ENCODE data around the gene ZBTB44.

ZBTB44 gene

DNA sequence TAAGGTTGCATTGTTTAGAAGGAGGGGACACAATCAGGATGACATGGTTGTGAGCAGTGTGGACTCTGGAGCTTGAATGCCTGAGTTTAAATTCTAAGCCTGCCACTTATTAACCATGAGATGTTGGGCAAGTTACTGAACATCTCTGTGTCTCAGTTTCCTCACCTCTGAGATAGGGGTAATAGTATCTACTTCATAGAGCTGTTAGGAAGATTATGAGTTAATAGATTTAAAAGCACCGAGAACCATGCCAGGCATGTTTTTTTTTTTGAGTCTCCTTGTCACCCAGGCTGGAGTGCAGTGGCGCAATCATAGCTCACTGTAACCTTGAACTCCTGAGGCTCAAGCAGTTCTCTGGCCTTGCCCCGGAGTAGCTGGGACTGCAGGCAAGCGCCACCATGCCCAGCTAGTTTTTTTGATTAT lies 121.9 kb downstream of the ZBTB44 start:
- no peak for DNase-seq

- DNase-seq = no peak
Observed at GRCh38 chr11:130191896-130192295, 122.8 kb downstream of the ZBTB44 start.

- DNase-seq = no peak
Observed at GRCh38 chr11:130190371-130190881, 124.3 kb downstream of the ZBTB44 start.

DNA sequence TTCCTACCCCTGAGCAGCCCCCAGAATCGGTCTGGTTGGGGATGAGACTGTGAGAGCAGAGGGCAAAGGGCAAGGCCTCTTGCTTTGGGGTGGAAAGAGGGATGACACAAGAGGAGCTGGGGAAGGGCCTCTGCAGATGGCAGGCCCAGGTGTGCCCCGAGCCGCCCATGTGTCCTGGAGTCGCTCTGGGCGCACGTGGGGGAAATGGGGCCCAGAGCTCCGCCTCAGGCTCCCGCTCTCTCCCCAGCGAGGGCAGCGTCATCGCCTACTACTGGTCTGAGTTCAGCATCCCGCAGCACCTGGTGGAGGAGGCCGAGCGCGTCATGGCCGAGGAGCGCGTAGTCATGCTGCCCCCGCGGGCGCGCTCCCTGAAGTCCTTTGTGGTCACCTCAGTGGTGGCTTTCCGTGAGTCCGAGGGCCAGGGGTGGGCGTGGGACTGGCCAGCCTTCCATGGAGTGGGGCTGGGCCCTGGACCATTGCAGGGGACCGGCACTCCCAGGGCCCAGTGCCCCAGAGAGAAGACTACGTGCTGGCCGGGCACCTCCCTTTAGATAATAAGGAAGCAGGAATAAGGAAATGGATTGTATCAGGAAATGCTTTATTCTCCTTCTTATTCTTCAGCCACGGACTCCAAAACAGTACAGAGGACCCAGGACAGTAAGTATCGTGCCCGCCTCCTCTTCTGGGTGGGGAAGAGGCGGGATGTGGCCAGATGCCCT lies 125.1 kb downstream of the ZBTB44 start:
- DNase-seq = no peak

- DNase-seq = no peak
Observed at GRCh38 chr11:130188585-130189347, 126.0 kb downstream of the ZBTB44 start.

- no peak for DNase-seq
Observed at GRCh38 chr11:130188047-130188446, 126.7 kb downstream of the ZBTB44 start.

DNA sequence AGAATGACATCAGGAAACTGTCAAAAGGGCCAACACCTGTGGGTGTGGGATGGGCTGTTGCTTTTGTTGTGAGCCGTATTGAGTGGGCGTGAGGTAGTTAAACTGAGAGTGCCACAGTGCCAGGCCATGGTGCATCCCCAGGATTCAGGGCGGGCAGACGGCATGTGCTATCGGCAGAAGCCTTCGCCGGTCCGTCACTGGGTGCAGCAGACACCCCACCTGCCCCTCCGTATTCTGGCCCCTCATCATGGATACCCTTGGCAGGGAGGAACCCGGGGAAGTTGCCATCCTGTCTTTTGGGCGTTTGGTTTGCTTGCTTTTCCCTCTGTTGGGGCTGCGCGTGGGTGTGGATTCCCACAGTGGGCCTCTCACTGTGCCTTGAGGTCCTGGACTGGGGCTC lies 127.6 kb downstream of the ZBTB44 start:
- DNase-seq = no peak

DNA sequence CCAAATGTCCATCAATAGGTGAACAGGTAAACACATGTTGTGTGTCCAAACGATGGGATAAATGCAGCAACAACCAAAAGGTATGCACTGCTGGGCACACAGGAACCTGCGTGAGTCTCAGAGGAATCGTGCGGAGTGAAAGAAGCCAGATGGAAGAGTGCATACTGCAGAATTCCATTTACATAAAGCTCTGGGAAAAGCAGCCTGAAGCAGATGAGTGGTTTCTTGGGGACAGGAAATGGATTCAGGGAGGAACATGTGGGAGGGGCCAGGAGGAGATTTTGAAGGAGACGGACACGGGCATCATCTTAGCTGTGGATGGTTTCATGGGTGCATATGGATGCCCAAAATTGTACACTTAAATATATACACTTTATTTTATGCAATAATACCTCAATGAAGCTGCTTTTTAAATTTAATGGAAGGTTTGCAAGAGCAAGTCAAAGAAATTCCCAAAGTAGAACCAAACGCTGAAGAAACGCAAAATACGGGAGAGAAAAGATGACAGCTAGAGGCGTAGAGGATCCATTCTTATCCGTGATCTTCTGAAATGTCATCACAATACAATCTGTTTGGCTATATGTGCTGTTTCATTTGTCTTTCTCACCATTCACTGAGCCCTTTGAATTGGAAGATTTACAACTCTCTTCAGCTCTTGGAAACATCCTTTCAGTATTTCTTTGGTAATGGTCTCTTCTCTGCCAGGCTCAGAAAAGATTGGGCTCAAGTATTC lies 130.7 kb downstream of the ZBTB44 start:
- no peak for DNase-seq

GRCh38 chr11:130181295-130182272 lies 133.1 kb downstream of the ZBTB44 start:
- no peak for DNase-seq

DNA sequence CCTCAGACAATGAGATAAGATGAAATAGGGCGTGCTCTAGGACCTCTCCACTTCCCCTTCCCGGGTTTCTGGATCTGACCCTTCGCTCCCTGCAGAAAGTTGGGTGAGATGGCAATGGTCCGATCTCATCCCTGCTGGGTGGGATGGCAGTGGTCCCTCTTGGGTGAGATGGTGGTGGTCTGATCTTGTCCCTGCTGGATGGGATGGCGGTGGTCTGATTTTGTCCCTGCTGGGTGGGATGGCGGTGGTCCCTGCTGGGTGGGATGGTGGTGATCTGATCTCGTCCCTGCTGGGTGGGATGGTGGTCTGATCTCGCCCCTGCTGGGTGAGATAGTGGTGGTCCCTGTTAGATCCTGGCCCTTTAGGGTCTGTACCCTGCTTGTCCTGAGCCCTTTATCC lies 133.8 kb downstream of the ZBTB44 start:
- DNase-seq = no peak

- no peak for DNase-seq
Observed at GRCh38 chr11:130180491-130180890, 134.2 kb downstream of the ZBTB44 start.

DNA sequence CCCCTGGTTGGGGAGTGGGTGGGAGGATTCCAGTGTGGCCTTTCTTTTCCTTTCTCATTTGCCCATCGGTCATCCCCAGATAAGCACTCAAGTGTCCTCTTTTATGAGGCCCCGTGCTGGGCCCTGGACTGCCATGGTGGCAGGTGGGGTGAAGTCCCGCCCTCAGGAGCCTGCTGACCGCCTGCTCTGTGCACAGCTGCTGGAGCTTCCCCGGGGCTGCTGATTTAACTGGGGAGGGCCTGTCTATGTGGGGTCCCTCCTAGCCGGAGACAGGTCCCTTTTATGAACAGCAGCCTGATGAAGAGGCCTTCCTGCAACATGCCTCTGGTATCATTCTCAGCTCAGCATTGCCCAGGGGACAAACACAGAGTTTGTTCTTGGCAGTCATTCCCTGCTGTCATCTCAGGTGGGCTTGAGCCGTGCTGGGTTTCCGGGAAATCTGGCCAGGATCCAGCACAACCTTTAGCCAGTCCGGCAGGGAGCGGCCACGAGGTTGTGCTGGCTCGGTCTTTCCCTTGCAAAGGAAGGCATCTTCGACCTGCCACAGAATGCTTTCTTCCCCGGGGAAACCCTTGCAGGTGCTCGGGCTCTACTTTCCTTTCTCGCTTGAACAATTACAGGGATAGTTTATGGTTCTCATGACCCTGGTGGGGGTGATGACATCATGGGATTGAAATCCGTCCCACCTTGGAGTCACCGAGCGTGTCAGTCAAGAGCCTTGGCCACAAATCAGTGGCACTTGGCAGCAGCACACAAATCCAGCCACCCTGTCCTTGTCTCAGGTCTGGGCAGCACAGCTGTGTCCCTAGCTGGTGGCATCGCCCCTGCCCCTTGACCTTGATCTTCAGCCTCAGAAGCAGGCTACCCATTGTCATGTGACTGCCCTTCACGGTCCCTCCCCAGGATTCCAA lies 135.1 kb downstream of the ZBTB44 start:
- DNase-seq = no peak

- no peak for DNase-seq
Observed at GRCh38 chr11:130178441-130179339, 136.0 kb downstream of the ZBTB44 start.

DNA sequence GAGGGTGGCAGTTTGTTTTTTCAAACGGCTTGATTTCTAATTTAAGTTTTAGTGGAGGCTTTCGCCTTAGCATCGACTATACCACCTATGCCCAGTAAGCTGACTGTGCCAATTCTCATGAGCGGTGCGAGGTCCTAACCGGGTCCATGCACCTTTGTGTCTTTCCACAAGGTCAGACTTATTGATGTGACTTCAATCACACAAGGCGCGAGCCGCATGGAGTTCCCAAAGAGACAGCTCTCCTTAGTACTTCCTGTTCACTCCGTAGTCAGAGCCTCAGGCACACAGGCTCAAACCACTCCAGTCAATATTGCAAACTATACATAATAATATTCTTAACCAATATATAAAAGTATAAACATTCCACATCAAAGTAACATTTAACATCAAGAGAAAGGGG lies 136.9 kb downstream of the ZBTB44 start:
- DNase-seq = no peak
